Caco-2 (cell line): ENCODE measurements around the gene ATAT1. TPM values are rescaled to one million over a fixed set of nuclear protein-coding genes. Genes with fewer than 3 reads are reported as not detected.
A peak's percentile ranks its signal among the peaks of the same experiment; 100 is the strongest.

ENCODE experiments used
- BruUV-seq: library from RNA; stranded (reverse); fragments of 400-500 nt; replicated peaks from 2 replicates; lab custom pipeline; 2021; lab: Mats Ljungman, UMichigan
- CTCF ChIA-PET: fragments of 300-600 bp; sonication (Branson Sonifier 250); formaldehyde crosslinking; loops from one replicate; lab custom pipeline; 2022; ENCODE audit warnings: antibody characterized with exemption; lab: Charles Lee
- POLR2A ChIA-PET: fragments of 300-600 bp; sonication (Branson Sonifier 250); formaldehyde crosslinking; loops from one replicate; lab custom pipeline; 2022; ENCODE audit warnings: antibody characterized with exemption; lab: Charles Lee
- DNase-seq, 2 experiments: peaks; one replicate each; pipeline versions ENCODE4 v3.0.0 to v3.0.0-alpha.2; 2020 to 2022
- H3K27me3 ChIP-seq: replicated peaks from 2 replicates; pipeline ENCODE4 v1.6.0; 2011; ENCODE audit warnings: low read length; ENCODE audit not compliant: control insufficient read depth, insufficient read depth
- H3K36me3 ChIP-seq: 2 replicates; pipeline ENCODE4 v1.5.1; 2011; ENCODE audit warnings: low read length; ENCODE audit not compliant: control insufficient read depth, insufficient read depth
- H3K4me1 ChIP-seq: fragments of 250-450 bp; sonication (Bioruptor Pico); 2 replicates; pipeline ENCODE4 v1.5.1; 2020; ENCODE audit warnings: mild to moderate bottlenecking
- H3K4me3 ChIP-seq: 2 replicates; pipeline ENCODE4 v1.5.1; 2011; ENCODE audit warnings: low read depth, mild to moderate bottlenecking, control low read depth, low read length
- H3K9me3 ChIP-seq: fragments of 250-450 bp; sonication (Bioruptor Pico); 2 replicates; pipeline ENCODE4 v1.5.1; 2020; ENCODE audit warnings: mild to moderate bottlenecking, moderate library complexity
- H3K27ac Mint-ChIP-seq: one replicate; pipeline ENCODE4 v1.8.0; 2022; ENCODE audit warnings: mixed read lengths; ENCODE audit not compliant: unreplicated experiment
- H3K27me3 Mint-ChIP-seq: one replicate; pipeline ENCODE4 v1.8.0; 2022; ENCODE audit warnings: mixed read lengths; ENCODE audit not compliant: insufficient read depth, unreplicated experiment
- H3K36me3 Mint-ChIP-seq: one replicate; pipeline ENCODE4 v1.8.0; 2022; ENCODE audit warnings: mild to moderate bottlenecking, mixed read lengths; ENCODE audit not compliant: insufficient read depth, unreplicated experiment
- H3K4me1 Mint-ChIP-seq: one replicate; pipeline ENCODE4 v1.8.0; 2022; ENCODE audit warnings: low read depth, mixed read lengths; ENCODE audit not compliant: unreplicated experiment
- H3K4me3 Mint-ChIP-seq: one replicate; pipeline ENCODE4 v1.8.0; 2022; ENCODE audit warnings: mild to moderate bottlenecking, moderate library complexity, mixed read lengths; ENCODE audit not compliant: unreplicated experiment
- H3K9me3 Mint-ChIP-seq: one replicate; pipeline ENCODE4 v1.8.0; 2022; ENCODE audit warnings: mixed read lengths; ENCODE audit not compliant: unreplicated experiment
- CTCF ChIP-seq, 2 experiments: fragments of 200-600 bp in 1 of 2; IDR thresholded peaks; 1 replicate in 1 of 2; 2 replicates in 1 of 2; pipeline versions ENCODE4 v1.5.1 to v1.8.0; 2011 to 2022; ENCODE audit warnings: antibody characterized with exemption in 1 of 2, control low read depth in 1 of 2, inconsistent platforms in 1 of 2, low read depth in 1 of 2, low read length in 1 of 2, mild to moderate bottlenecking in 1 of 2, moderate library complexity in 1 of 2; ENCODE audit not compliant: insufficient read depth in 1 of 2, severe bottlenecking in 1 of 2, unreplicated experiment in 1 of 2
- intact Hi-C: fragments of 100-400 bp; cut with micrococcal nuclease; formaldehyde crosslinking; loops from one replicate; pipeline ENCODE4 v1.10.0; 2022; ENCODE audit not compliant: unreplicated experiment
- total RNA-seq: library from RNA; stranded (reverse); gene quantifications from 2 replicates; pipeline ENCODE4 v1.2.3, GENCODE V29; 2022

ATAT1 gene
- total RNA-seq, 1 experiment from 2014 or later, result 17.9 TPM

- ChIA-PET POLR2A (no interaction called here), CTCF (interaction anchor here (0.6 to 0.7 kb wide), 2 partner anchors 15 to 383 kb away, joined by 3 to 9 read pairs; no protein-coding TSS in a partner anchor)
- Histone ChIP-seq H3K27me3 (no peaks in the 10 kb centered on the region), H3K36me3 (peaks cover 2% of the 10 kb centered on the region; the same call in 1 of the 2 replicates), H3K4me1 (peaks cover 5% of the 10 kb centered on the region; the same call in 1 of the 2 replicates), H3K9me3 (no peaks in the 10 kb centered on the region), H3K4me3 (no peak overlapping the region)
- BruUV-seq, result no TSS peak
- H3K36me3 Mint-ChIP-seq, result peaks cover 80% of the 10 kb centered on the region
- no peak for DNase-seq
- peak overlapping the region; percentile 97 for H3K27ac Mint-ChIP-seq
- no peaks in the 10 kb centered on the region for H3K27me3 Mint-ChIP-seq
- no peaks in the 10 kb centered on the region for H3K9me3 Mint-ChIP-seq
- no peak for TF ChIP-seq CTCF (IDR thresholded peaks at IDR 0.05; ENCODE audit: insufficient read depth in 1 of 2, low read depth in 1 of 2, low read length in 1 of 2, severe bottlenecking in 1 of 2, unreplicated experiment in 1 of 2)
- intact Hi-C loops, result no loop called here
- H3K4me1 Mint-ChIP-seq, result peaks cover 14% of the 10 kb centered on the region
- peak overlapping the region; percentile 84 for H3K4me3 Mint-ChIP-seq
These were observed 1.2 kb upstream of the ATAT1 start for GRCh38 chr6:30625511-30625910.

GRCh38 chr6:30635834-30636233, 9.2 kb downstream of the ATAT1 start:
- Mint-ChIP-seq H3K27me3 (no peaks in the 10 kb centered on the region), H3K4me3 (no peak overlapping the region), H3K27ac (no peak overlapping the region), H3K4me1 (peaks cover 1% of the 10 kb centered on the region), H3K36me3 (peaks cover 53% of the 10 kb centered on the region), H3K9me3 (no peaks in the 10 kb centered on the region)
- H3K36me3 ChIP-seq, result no peaks in the 10 kb centered on the region; the same call in 1 of the 2 replicates
- intact Hi-C loops, result no loop called here
- DNase-seq, result no peak
- TF ChIP-seq CTCF (IDR thresholded peaks at IDR 0.05; ENCODE audit: insufficient read depth in 1 of 2, low read depth in 1 of 2, low read length in 1 of 2, severe bottlenecking in 1 of 2, unreplicated experiment in 1 of 2), result no peak
- BruUV-seq, result no TSS peak
- ChIA-PET CTCF (interaction anchor here (1.1 kb wide), 1 partner anchor 36 kb away, joined by 3 read pairs; the partner anchor contains the start of gene DHX16), POLR2A (no interaction called here)
- no peak overlapping the region for H3K4me3 ChIP-seq
- H3K9me3 ChIP-seq, result no peaks in the 10 kb centered on the region
- no peaks in the 10 kb centered on the region for H3K27me3 ChIP-seq
- no peaks in the 10 kb centered on the region for H3K4me1 ChIP-seq

DNA sequence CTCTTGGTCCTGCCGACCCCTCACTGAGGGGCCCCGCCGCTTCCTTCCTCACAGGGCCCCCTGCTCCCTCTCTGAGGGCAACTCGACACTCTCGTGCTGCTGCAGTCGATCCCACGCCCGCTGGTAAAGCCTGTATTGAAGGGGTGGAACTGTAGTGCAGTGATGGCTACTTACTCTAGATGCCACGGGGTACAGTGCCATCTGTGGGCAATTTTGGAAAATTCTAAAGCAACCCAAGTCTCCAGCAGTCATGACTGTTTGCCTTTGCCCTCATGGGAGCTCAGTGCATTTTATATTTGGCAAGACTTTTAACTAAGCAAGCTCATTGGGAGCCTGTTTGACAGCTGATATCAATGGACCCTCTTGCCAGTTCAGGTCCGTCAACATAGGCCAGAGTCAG, 13.8 kb downstream of the ATAT1 start:
- peaks cover 14% of the 10 kb centered on the region for H3K4me1 Mint-ChIP-seq
- peak overlapping the region; percentile 84 for H3K27ac Mint-ChIP-seq
- no peaks in the 10 kb centered on the region for H3K9me3 Mint-ChIP-seq
- Histone ChIP-seq H3K27me3 (no peaks in the 10 kb centered on the region), H3K4me3 (no peak overlapping the region), H3K4me1 (peaks cover 4% of the 10 kb centered on the region; the same call in 1 of the 2 replicates), H3K36me3 (peaks cover 3% of the 10 kb centered on the region; the same call in 1 of the 2 replicates), H3K9me3 (no peaks in the 10 kb centered on the region)
- TF ChIP-seq CTCF (IDR thresholded peaks at IDR 0.05; ENCODE audit: insufficient read depth in 1 of 2, low read depth in 1 of 2, low read length in 1 of 2, severe bottlenecking in 1 of 2, unreplicated experiment in 1 of 2), result no peak
- POLR2A ChIA-PET, result interaction anchor here (1.3 kb wide), 1 partner anchor 25 kb away, joined by 6 read pairs; no protein-coding TSS in a partner anchor
- H3K36me3 Mint-ChIP-seq, result peaks cover 40% of the 10 kb centered on the region
- no peak overlapping the region for H3K4me3 Mint-ChIP-seq
- intact Hi-C loops, result no loop called here
- H3K27me3 Mint-ChIP-seq, result no peaks in the 10 kb centered on the region
- no peak for DNase-seq
- BruUV-seq, result no TSS peak
- CTCF ChIA-PET, result interaction anchor here (0.6 kb wide), 1 partner anchor 15 kb away, joined by 9 read pairs; no protein-coding TSS in a partner anchor
